HG02884 (cell line): ENCODE data around the gene ITGA7.

Source experiments
- ATAC-seq: cut with Tn5 transposase; IDR thresholded peaks from one replicate; pipeline ENCODE4 v1.9.1; 2021; ENCODE audit warnings: mild to moderate bottlenecking, moderate library complexity; ENCODE audit not compliant: unreplicated experiment

Gene ITGA7

GRCh38 chr12:55685671-55686070 is 22.0 kb downstream of the ITGA7 start:
- no peak for ATAC-seq

DNA sequence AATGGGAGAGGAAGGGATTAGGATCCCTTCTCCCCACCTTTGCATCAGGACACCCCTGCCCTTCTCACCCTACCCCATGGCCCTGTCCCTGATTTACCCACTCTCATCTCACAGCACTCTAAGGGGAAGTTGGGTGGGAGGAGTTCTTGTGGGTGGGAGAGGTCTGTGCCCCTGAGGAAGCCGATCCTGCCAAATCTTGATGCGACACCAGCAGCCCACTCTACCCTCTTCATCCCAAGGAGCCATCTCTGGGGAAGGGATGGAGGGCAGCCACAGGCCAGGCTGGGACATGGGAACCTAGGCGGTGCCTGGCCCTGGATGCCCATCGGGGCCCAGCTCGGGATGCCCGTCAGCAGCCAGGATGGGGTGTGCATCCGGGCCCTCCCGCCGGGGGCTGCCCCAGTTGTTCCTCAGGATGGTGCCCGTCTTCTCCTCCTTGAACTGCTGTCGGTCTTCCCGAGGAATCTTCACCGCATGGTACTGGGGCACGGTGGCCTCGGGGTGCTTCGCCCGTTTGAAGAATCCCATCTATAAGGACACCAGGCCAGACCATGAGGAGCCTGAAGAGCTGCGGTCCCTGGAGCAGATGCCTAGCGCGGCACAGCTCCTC is 22.8 kb downstream of the ITGA7 start:
- ATAC-seq, result no peak

GRCh38 chr12:55683676-55684075 is 24.0 kb downstream of the ITGA7 start:
- no peak for ATAC-seq

- no peak for ATAC-seq
These were observed 25.5 kb downstream of the ITGA7 start for GRCh38 chr12:55682087-55682796.

GRCh38 chr12:55681142-55682077 is 26.3 kb downstream of the ITGA7 start:
- ATAC-seq, result no peak

GRCh38 chr12:55679691-55680090 is 28.0 kb downstream of the ITGA7 start:
- no peak for ATAC-seq

- no peak for ATAC-seq
These were observed 31.0 kb downstream of the ITGA7 start for GRCh38 chr12:55676707-55677106.

GRCh38 chr12:55675666-55676065 is 32.0 kb downstream of the ITGA7 start:
- no peak for ATAC-seq

DNA sequence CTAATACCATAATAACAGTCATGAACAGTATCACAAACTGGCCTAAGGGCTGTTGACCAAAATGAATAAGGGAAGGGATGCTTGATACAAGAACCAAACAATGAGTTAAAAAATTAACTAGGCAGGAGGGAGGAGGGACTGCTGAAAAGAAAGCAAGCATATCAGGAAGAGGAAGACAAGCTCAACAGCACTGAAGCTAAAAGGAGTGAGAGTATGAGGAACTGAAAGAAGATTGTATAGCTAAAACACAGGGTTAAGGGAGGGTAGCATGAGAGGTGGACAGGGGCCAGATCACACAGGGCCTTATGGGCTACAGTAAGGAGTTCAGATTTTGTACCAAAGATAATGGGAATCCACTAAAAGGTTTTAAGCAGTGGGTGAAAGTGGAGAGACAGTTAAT is 34.1 kb downstream of the ITGA7 start:
- ATAC-seq, result peak; percentile 99

DNA sequence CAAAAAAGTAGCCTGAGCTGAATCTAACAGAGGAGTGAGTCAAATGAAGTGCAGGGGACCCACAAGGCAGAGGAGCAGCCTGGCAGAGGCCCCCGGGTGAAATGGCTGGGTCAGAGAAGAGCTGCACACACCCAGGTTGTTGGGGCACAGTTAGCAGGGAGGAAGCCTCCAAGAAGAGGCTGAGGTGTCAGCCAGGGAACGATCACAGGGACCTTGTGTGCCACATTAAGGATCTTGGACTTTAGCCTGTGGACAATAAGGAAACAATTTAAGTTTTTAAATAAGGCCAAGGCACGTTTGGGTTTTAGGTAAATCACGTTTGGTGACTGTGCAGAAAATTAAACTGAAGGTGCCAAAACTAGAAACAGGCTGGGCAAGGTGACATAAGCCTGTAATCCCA is 36.0 kb downstream of the ITGA7 start:
- no peak for ATAC-seq

DNA sequence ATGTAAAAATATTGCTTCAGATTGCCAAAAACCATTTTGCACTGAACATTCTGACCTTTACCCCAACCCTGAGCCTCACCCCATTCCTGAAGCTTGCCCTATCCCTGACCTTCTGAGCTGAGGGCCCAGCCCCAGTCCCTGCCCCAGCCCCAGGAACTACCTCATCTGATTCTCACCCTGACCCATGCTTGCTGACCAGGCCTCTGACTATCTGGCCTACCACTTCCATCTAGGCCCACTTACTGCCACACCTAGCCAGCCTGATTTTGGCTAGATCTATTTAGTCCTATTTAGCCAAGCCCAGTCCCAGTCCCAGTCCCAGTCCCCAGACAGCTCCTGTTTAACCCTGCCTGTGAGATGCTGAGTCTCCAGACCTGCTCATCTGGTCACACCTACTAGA is 37.4 kb downstream of the ITGA7 start:
- no peak for ATAC-seq

- no peak for ATAC-seq
These were observed 41.2 kb downstream of the ITGA7 start for GRCh38 chr12:55666508-55666907.

GRCh38 chr12:55664826-55665225 is 42.9 kb downstream of the ITGA7 start:
- ATAC-seq, result no peak

GRCh38 chr12:55663391-55663790 is 44.3 kb downstream of the ITGA7 start:
- no peak for ATAC-seq

- no peak for ATAC-seq
These were observed 48.0 kb downstream of the ITGA7 start for GRCh38 chr12:55659486-55660385.

- ATAC-seq, result no peak
These were observed 48.9 kb downstream of the ITGA7 start for GRCh38 chr12:55658635-55659391.

DNA sequence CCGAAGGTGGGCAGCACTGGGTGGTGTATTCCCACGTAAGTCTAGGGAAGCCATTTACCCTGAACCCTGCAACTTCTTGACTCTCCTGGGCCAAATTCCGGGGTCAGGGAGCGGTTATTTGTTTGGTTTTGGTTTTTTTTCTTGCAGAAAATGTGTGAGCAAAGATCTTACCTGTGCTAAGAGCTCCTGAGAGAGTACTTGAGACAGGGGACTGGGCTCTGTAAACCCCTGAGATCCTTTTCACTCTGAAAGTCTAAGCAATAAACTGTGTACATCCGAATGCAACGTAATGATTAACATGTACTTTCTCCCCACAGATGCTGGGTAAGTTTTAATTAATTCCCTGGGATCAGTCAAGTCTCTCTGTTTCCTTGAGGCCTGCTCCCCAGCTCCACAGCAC is 49.5 kb downstream of the ITGA7 start:
- ATAC-seq, result no peak

DNA sequence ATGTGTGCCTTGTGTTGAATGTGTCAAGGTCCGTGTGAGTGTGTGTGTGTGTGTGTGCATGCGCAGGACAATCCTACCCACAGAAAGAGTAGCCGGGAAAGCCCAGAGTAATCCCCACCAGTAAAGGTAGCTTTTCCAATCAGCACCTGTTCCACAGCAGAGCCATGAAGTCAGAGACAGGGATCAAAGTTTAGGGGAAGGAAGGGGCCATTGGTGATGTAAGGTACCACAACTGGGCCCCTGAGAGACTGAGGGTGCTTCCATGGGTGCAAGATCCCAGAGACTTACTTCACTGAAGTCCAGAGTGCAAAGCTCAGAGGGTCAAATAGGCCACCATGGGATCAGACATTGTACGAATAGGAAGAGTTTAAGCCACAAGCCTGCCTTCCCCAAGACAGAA is 50.5 kb downstream of the ITGA7 start:
- ATAC-seq, result no peak

DNA sequence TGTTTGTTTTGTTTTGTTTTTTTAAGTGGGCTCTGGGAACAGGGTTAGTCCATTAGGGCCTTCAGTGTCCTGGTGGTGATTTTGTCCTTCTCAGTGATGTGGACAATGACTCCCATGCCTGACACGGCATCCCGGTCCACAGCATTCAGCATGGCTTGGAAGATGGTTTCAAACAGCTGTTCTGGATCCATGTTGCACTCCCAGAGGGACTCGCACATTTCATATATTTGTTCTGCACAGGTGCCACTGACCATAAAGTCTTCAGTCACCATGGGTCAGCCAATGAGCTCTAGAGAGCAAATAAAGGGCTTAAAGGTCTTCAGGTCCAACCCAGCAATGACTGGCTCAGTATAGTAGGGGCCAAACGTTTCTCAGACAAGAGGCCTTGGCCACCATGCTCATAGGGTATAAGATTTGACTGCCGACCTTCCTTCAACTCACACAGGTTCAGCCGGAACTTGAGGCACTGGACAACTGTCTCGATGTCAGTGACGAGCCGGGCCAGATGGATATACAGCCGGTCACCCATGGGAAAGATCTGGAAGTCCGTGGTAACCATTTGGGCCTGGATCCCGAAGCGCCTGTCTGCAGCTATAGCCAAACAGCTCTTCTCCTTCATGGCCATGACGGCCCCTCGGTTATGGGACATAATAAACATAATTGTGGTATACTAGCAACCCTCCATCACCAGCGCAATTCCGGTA is 53.0 kb downstream of the ITGA7 start:
- no peak for ATAC-seq
